Fibroblast of mammary gland (primary cell): ENCODE data around the gene SKAP2.

ENCODE experiments used
- DNase-seq: peaks from one replicate; pipeline ENCODE4 v3.0.0-alpha.2; 2010; ENCODE audit warnings: low read depth
- H3K4me3 ChIP-seq: 2 replicates; pipeline ENCODE4 v1.5.1; 2011; ENCODE audit warnings: low read depth, mild to moderate bottlenecking, low read length, moderate library complexity; ENCODE audit not compliant: control insufficient read depth
- TF ChIP-seq, protein P1 (sequence below): conservative IDR thresholded peaks from 2 replicates; pipeline ENCODE4 v1.5.1; 2011; ENCODE audit warnings: low read depth, low read length, inconsistent platforms; ENCODE audit not compliant: control insufficient read depth, insufficient read depth

SKAP2 gene

GRCh38 chr7:26662646-26663045 lies 201.7 kb downstream of the SKAP2 start:
- TF ChIP-seq, protein P1, sequence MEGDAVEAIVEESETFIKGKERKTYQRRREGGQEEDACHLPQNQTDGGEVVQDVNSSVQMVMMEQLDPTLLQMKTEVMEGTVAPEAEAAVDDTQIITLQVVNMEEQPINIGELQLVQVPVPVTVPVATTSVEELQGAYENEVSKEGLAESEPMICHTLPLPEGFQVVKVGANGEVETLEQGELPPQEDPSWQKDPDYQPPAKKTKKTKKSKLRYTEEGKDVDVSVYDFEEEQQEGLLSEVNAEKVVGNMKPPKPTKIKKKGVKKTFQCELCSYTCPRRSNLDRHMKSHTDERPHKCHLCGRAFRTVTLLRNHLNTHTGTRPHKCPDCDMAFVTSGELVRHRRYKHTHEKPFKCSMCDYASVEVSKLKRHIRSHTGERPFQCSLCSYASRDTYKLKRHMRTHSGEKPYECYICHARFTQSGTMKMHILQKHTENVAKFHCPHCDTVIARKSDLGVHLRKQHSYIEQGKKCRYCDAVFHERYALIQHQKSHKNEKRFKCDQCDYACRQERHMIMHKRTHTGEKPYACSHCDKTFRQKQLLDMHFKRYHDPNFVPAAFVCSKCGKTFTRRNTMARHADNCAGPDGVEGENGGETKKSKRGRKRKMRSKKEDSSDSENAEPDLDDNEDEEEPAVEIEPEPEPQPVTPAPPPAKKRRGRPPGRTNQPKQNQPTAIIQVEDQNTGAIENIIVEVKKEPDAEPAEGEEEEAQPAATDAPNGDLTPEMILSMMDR, result no peak
- DNase-seq, result no peak
- no peak overlapping the region for H3K4me3 ChIP-seq

DNA sequence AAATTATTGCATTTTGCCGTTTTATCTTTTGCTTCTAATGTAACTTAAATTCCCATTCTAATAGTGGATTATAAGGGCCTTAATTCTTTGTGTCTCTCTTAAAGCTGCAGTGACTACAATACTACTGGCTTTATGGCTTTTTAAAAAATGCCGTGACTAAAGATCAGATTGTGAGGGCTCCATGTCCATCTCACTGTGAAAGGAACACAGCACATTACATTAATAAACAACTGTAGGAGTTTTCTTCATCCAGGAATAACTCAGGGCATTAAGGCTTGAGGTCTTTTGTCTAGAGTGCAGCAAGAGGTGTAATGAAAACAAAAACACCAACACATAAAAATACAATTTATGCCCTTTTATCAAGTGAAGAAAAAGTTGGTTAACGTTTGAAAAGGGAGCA lies 205.3 kb downstream of the SKAP2 start:
- no peak overlapping the region for H3K4me3 ChIP-seq
- DNase-seq, result no peak
- TF ChIP-seq, protein P1, result no peak

DNA sequence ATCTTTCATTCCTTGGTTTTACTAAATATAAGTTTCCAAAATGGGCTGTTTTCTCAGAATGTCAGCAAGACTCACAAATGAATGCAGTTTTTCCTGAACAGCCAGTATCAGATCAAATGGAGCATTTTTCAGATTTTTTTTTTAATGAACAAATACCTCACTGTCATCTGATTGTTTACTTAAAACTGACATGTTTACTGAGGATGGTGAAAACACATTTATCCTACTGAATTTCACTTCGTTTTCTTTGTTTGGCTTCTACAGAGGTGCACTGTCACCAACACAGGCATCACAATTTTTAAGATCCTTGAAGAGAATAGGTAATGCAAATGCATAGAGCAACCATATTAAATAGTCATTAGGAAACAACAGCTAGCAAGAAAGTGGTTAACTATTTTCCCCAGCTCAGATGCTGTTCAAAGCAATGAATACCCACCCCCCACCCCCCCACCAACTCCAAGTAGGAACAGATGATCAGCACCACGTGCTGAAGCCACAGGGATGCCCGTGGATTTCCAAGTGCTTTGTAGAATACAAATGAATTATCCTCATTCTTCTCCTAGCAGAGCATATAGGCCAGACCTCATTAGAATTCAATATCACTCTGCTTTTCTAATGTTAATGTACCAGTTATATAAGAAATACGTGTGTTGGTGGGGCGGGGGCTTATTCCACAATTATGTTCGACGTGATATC lies 205.9 kb downstream of the SKAP2 start:
- TF ChIP-seq, protein P1, result no peak
- no peak for DNase-seq
- no peak overlapping the region for H3K4me3 ChIP-seq

DNA sequence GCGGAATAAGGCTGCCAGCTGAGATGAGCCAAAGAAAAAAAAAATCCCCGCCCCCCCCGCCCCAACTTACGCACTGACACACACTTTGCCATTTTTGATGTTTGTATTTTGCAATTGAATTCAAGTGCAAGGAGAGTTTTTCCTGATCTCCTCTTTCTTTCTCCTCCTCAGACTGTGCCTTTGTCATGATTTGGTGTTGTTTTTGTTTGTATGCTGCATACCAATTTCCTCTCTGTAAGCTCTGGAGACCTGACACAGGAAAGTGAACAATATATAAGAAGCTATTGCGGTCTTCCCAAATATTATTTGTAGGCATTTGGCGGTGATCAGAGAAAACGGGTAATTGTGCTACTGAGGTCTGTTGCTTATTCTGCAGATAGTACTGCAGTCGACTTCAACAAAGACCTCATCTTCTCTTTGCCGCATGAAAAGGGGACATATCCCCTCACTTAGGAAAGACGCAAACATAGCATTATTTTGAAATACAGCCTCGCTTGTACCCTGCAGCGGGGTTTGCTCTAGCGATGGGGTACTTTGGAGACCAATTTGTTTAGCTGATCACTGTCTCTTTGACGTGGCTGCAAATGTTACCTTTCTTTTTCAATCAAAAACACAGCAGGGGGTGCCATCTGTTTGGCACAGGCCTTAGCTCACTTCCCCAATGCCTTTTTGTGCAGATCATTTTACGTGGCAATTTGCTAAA lies 206.6 kb downstream of the SKAP2 start:
- H3K4me3 ChIP-seq, result no peak overlapping the region
- DNase-seq, result no peak
- TF ChIP-seq, protein P1, result no peak

- no peak for DNase-seq
- TF ChIP-seq, protein P1, result no peak
- no peak overlapping the region for H3K4me3 ChIP-seq
These were observed 207.2 kb downstream of the SKAP2 start for GRCh38 chr7:26657206-26657641.

- DNase-seq, result no peak
- H3K4me3 ChIP-seq, result no peak overlapping the region
- TF ChIP-seq, protein P1, result no peak
These were observed 207.7 kb downstream of the SKAP2 start for GRCh38 chr7:26656735-26657134.
